Measurements from ENCODE around the gene TACSTD2. TPM values are rescaled to one million over a fixed set of nuclear protein-coding genes. Genes with fewer than 3 reads are reported as not detected.
"Not testable (repeated sequence)": the region's sequence is repeated elsewhere in the genome, so short reads cannot be mapped to it uniquely, and the experiment has no call there.

Gene TACSTD2
- total RNA-seq, 1 experiment from 2014 or later: not detected

DNA sequence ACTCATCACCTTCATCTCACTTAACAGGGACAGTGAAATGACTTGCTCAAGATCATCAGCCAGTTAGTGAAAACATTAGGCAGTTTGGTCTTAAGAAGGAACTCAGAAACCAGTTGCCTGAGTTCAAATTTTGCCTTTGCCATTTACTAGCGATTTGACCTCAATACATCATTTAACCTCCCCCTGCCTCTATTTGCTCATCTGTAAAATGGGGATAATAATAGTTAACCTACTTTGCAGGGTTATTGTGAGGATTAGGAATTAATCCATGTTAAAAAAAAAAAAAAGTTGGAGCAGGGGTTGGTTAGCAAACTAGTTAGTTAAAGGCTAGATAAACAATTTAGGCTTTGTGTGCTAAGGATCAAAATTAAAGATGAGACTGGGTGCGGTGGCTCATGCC is 10.6 kb upstream of the TACSTD2 start:
- no peak for DNase-seq (ENCODE audit: low spot score)

- no peak for DNase-seq (ENCODE audit: low spot score)
Observed at GRCh38 chr1:58586271-58586670, 9.2 kb upstream of the TACSTD2 start.

GRCh38 chr1:58585581-58586151 is 8.6 kb upstream of the TACSTD2 start:
- DNase-seq (ENCODE audit: low spot score): no peak

- DNase-seq (ENCODE audit: low spot score): no peak
Observed at GRCh38 chr1:58585166-58585565, 8.1 kb upstream of the TACSTD2 start.

DNA sequence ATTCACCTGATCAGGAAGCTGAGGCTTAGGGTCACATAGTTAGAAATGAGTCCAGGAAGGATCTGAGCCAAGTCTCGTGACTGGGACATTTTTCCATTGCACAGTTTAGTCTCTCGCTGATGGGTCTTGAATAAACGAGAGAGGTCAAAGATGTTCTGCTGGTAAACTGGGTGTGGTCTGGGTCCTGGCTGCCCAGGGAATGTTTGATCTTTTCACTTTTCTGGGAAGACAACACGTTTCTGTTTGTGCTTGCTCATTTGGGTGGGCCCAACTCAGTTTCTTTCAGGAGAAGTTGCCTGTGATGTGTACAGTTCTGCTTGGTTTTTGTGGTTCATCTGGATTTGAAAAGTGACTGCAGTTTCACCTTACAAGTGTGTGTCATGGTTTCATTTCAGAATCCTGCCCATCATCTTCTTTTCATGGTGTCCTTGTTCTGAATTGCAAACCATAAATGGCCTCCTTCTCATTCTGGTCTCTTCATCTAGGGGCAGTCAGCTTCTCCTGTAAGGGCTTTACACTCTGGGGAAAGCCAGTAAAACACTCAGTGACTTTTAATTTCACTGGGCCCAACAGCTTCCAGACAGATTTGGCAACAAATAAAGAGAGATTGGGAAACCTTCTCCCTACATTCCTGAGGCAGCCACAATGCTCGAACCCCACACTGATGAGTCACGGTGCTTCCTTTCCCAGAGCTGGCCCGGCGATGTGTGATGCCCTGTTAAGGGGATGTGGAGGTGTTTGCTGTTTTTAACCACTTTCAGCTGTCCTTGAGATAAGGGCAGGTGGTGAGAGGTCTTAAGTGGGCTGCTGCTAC is 7.2 kb upstream of the TACSTD2 start:
- DNase-seq (ENCODE audit: low spot score): peak; percentile 97

- DNase-seq (ENCODE audit: low spot score): no peak
Observed at GRCh38 chr1:58583496-58583895, 6.4 kb upstream of the TACSTD2 start.

DNA sequence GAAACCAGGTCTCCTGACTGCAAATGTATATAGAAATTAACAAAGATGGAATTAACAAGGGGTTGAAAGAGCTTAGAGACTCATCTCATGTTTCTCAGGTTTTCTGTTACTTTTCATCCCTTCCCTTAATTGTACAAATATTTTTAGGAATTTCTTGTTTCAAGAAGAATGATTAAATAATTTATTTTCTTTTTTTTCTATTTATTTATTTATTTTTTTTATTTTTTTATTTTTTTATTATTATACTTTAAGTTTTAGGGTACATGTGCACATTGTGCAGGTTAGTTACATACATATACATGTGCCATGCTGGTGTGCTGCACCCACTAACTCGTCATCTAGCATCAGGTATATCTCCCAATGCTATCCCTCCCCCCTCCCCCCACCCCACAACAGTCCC is 5.1 kb upstream of the TACSTD2 start:
- DNase-seq (ENCODE audit: low spot score): not testable (repeated sequence)

DNA sequence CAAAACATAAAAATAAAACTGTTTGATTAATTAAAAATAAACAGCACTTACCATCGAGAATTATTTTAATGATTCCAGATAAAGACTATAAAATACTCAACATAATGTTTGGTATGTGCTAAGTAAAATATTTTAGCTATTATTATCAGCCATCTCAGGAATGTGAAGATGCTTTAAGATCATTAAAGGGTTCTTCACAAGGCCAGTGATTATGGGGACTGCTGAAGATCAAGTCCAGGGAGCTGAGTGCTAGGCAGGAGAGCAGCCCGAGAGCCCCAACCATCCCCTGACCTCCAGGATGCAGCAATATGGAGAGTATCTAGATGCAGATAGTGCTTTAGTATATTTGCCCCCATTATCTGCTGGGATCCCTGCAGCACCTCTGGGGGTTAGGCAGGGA is 4.6 kb upstream of the TACSTD2 start:
- no peak for DNase-seq (ENCODE audit: low spot score)

GRCh38 chr1:58580186-58580585 is 3.1 kb upstream of the TACSTD2 start:
- DNase-seq (ENCODE audit: low spot score): no peak

DNA sequence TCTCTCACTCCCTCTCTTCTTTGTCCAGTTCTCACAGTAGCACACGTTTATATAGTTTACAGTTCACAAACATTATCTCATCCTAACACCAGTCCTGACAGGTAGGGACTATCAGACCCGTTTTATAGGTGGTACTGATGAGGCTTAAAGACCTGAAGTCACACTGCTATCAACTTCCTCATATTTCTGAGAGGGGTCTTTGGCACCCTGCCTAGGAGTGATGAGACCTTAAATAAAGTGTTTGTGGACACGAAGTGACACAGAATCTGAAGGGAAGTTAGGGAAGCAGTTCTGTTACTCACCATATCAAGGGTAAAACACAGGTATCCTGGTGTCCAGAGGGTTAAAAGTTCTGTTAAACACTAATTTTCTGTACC is 590 bp upstream of the TACSTD2 start:
- DNase-seq (ENCODE audit: low spot score): no peak

GRCh38 chr1:58576325-58576726 is 726 bp downstream of the TACSTD2 start:
- DNase-seq (ENCODE audit: low spot score): no peak

DNA sequence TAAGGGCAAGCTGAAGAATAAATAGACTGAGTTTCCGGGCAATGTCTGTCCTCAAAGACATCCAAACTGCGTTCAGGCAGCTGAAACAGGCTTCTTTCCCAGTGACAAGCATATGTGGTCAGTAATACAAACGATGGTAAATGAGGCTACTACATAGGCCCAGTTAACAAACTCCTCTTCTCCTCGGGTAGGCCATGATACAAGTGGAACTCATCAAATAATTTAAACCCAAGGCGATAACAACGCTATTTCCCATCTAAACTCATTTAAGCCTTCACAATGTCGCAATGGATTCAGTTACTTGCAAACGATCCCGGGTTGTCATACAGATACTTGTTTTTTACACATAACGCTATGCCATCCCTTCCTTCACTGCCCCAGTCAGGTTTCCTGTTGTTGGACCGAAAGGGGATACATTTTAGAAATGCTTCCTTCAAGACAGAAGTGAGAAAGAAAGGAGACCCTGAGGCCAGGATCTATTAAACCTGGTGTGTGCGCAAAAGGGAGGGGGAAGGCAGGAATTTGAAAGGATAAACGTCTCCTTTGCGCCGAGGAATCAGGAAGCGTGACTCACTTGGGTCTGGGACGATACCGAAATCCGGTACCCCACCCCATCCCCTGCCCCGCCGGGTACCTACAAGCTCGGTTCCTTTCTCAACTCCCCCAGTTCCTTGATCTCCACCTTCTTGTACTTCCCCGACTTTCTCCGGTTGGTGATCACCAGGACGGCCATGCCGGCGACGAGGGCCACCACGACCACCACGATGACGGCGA is 1.3 kb downstream of the TACSTD2 start:
- DNase-seq (ENCODE audit: low spot score): no peak

DNA sequence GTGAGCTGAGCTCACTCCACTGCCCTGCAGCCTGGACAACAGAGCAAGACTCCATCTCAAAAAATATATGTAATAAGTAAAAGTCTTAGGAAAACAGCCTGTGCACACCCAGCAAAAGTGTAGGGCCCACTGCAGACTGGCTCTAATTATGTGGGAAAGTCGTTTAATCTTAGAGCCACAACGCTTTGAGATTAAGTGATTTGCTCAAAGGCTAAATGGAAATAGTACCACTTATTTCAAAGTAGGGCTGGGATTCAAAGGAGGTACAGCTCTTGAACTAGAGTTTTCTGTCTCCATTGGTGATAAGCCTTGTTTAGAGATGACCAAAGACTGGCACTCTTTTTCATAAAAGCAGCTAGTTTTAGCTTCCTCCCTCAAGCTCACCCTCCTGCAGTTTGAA is 2.2 kb downstream of the TACSTD2 start:
- DNase-seq (ENCODE audit: low spot score): no peak

DNA sequence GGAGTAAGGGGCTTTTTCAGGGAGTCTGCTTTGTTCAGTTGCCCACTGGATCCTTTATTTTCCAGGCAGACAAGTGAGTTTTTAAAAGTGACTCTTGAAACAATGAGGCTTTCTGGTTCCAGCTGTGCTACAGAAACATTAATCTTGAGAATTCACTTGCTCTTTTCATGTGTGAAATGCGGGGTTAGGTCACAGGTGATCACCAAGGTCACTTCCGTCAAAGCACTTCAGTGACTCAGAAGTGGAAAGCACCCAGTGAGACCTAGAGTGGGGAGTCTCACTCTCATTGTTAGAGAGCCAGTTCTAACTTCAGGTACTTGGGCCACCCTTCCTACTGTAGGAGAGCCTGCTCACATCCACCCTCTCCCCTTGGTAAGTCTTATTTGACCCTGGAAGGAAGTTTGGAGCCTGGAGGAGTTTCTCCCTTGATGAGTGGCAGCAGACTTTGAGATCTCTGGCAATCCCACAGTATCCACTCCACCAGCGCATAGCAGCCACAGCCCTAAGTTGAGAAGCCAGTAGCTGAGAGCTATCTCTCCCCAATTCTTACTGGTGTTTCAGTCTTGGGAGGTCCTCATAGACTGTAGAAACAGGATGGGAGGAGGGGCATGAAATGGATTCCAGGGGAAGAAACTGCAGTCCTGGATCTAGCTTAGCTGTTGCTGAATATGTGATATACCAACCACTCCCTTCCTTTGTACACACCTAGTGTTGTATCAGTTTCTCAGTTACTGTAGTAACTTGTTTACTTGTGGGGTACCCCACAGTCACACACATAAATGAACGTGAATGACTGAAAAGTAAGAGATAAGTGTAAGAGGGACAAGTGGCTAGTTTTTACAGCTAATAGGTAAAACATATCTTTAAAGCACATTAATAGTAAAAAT is 3.1 kb downstream of the TACSTD2 start:
- DNase-seq (ENCODE audit: low spot score): peak; percentile 55

- no peak for DNase-seq (ENCODE audit: low spot score)
Observed at GRCh38 chr1:58573138-58573537, 3.9 kb downstream of the TACSTD2 start.

- no peak for DNase-seq (ENCODE audit: low spot score)
Observed at GRCh38 chr1:58572690-58573089, 4.4 kb downstream of the TACSTD2 start.

DNA sequence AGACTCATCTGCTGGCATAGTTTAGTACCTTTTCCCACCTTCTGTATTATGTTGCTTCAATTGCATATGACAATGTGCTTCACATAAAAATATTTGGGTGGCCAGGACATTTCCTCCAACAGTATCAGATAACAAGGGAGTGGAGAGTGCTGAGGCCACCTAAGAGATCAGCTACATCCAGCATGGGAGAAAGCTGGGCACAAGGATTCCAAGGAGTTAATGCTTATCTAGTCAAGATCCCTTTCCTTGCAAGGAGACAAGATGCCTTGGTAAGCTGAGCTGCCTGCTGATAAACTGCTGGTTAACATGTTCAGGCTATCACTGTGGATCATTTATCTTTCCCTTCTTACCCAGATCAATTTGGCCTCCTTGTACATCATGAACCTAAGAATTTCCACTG is 5.4 kb downstream of the TACSTD2 start:
- no peak for DNase-seq (ENCODE audit: low spot score)

GRCh38 chr1:58570817-58571216 is 6.2 kb downstream of the TACSTD2 start:
- DNase-seq (ENCODE audit: low spot score): no peak

GRCh38 chr1:58570094-58570493 is 7.0 kb downstream of the TACSTD2 start:
- DNase-seq (ENCODE audit: low spot score): no peak

DNA sequence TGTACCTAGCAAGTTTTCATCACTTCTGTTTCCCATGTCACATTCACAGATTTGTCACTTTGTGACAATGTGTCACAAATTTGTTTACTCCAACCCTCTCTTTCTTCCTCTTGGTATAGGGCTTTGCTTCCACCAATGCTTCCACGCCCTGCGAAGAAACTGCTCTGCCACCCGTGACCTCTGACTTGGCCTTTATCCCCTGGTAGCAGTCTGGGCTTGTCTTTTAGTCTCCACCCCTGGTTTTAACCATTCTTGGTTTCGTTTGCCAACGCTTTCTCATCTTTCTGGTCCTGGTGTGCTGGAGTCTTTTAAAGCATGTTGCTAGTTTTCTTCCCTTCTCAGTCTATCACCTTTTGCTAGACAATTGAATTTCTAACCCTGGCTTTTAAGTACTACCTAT is 8.1 kb downstream of the TACSTD2 start:
- DNase-seq (ENCODE audit: low spot score): no peak

- DNase-seq (ENCODE audit: low spot score): no peak
Observed at GRCh38 chr1:58568271-58568860, 8.7 kb downstream of the TACSTD2 start.

GRCh38 chr1:58566339-58566738 is 10.7 kb downstream of the TACSTD2 start:
- no peak for DNase-seq (ENCODE audit: low spot score)

Data from A172 (cell line).